GM23248 (cell line): Measurements from ENCODE around the gene ZNF697. TPM values are rescaled to one million over a fixed set of nuclear protein-coding genes. Genes with fewer than 3 reads are reported as not detected.

Experiments
- DNase-seq: peaks from one replicate; pipeline ENCODE4 v3.0.0-alpha.2; 2015
- H2AFZ ChIP-seq: fragments of 200-600 bp; sonication (generic); 2 replicates; pipeline ENCODE4 v1.6.1; 2016; ENCODE audit warnings: antibody characterized with exemption
- H3F3A ChIP-seq: fragments of 200-600 bp; sonication (generic); 2 replicates; pipeline ENCODE4 v1.6.1; 2016; ENCODE audit warnings: mild to moderate bottlenecking, antibody characterized with exemption, mixed run types; ENCODE audit not compliant: insufficient read depth
- H3K27ac ChIP-seq: fragments of 200-600 bp; sonication (generic); 2 replicates; pipeline ENCODE4 v1.5.1; 2016; ENCODE audit warnings: mild to moderate bottlenecking
- H3K27me3 ChIP-seq: fragments of 200-600 bp; sonication (generic); replicated peaks from 2 replicates; pipeline ENCODE4 v1.6.1; 2016; ENCODE audit warnings: mild to moderate bottlenecking; ENCODE audit not compliant: insufficient read depth
- H3K36me3 ChIP-seq: fragments of 200-600 bp; sonication (generic); 2 replicates; pipeline ENCODE4 v1.6.1; 2016; ENCODE audit warnings: low read depth, mild to moderate bottlenecking
- H3K4me1 ChIP-seq: fragments of 200-600 bp; sonication (generic); 2 replicates; pipeline ENCODE4 v1.6.1; 2016; ENCODE audit warnings: mild to moderate bottlenecking; ENCODE audit not compliant: insufficient read depth
- H3K4me2 ChIP-seq: fragments of 200-600 bp; sonication (generic); one replicate; pipeline ENCODE4 v1.6.1; 2016; ENCODE audit warnings: mild to moderate bottlenecking; ENCODE audit not compliant: unreplicated experiment
- H3K4me3 ChIP-seq: fragments of 200-600 bp; sonication (generic); 2 replicates; pipeline ENCODE4 v1.5.1; 2016; ENCODE audit warnings: mild to moderate bottlenecking
- H3K79me2 ChIP-seq: fragments of 200-600 bp; sonication (generic); 2 replicates; pipeline ENCODE4 v1.6.1; 2016; ENCODE audit warnings: mild to moderate bottlenecking; ENCODE audit not compliant: insufficient read depth
- H3K9ac ChIP-seq: fragments of 200-600 bp; sonication (generic); 2 replicates; pipeline ENCODE4 v1.6.1; 2016; ENCODE audit warnings: mild to moderate bottlenecking
- H3K9me2 ChIP-seq: fragments of 200-600 bp; sonication (generic); 2 replicates; pipeline ENCODE4 v1.6.1; 2016; ENCODE audit warnings: mixed run types, mild to moderate bottlenecking, moderate library complexity; ENCODE audit not compliant: insufficient read depth
- H3K9me3 ChIP-seq: fragments of 200-600 bp; sonication (generic); one replicate; pipeline ENCODE4 v1.6.1; 2017; ENCODE audit warnings: low read depth
- H4K20me1 ChIP-seq: fragments of 200-600 bp; sonication (generic); 2 replicates; pipeline ENCODE4 v1.6.0; 2016; ENCODE audit not compliant: insufficient read depth
- EZH2 ChIP-seq: fragments of 200-600 bp; sonication (generic); IDR thresholded peaks from 2 replicates; pipeline ENCODE4 v1.6.1; 2018; ENCODE audit warnings: antibody characterized with exemption, mild to moderate bottlenecking; ENCODE audit not compliant: insufficient read depth, poor library complexity, severe bottlenecking
- EZH2phosphoT487 ChIP-seq: fragments of 200-600 bp; sonication (generic); IDR thresholded peaks from 2 replicates; pipeline ENCODE4 v1.6.1; 2018; ENCODE audit warnings: antibody characterized with exemption, moderate library complexity, mild to moderate bottlenecking, low read depth; ENCODE audit not compliant: insufficient read depth
- WGBS, 2 experiments: methylation state at CpG; one replicate each; pipeline ENCODE4 v1.1.6; 2015 to 2017; ENCODE audit warnings: low lambda C conversion rate in 2 of 2, low coverage in 1 of 2; ENCODE audit errors: missing lambda C conversion rate in 2 of 2; 5-methylcytosine and 5-hydroxymethylcytosine counted together
- in situ Hi-C: fragments of 300-500 bp; cut with MboI; formaldehyde crosslinking; loops from 2 replicates; pipeline ENCODE4 v1.15.0; 2020
- polyA plus RNA-seq: library from polyadenylated mRNA; unstranded; fragments of >200 nt; fragmentation: Nextera tagmentation; extraction: Ambion mirVana; gene quantifications from 2 replicates; pipeline ENCODE4 v1.2.1, GENCODE V29; 2016
- total RNA-seq: library from RNA; depleted of rRNA; stranded (reverse); fragments of >200 nt; shearing (Covaris generic); gene quantifications from 2 replicates; pipeline ENCODE4 v1.2.3, GENCODE V29; 2014

The ZNF697 gene
- total and polyA plus RNA-seq, 2 experiments from 2014 or later, result 0.55 to 9.1 TPM

- 20 to 36% methylated on average over 8 to 15 of the region's 15 CpGs for WGBS, 2 experiments
- no peaks in the 10 kb centered on the region for H4K20me1 ChIP-seq
- H3K9ac ChIP-seq, result peak overlapping the region; percentile 92
- peak overlapping the region; percentile 86 for H3K27ac ChIP-seq
- TF ChIP-seq EZH2phosphoT487 (no peak), EZH2 (no peak)
- H3F3A ChIP-seq, result peaks cover 18% of the 10 kb centered on the region
- peaks cover 57% of the 10 kb centered on the region for H3K79me2 ChIP-seq
- H3K27me3 ChIP-seq, result no peaks in the 10 kb centered on the region
- H3K4me3 ChIP-seq, result peak overlapping the region; percentile 85
- peaks cover 22% of the 10 kb centered on the region for H3K4me1 ChIP-seq
- peak overlapping the region; percentile 95 for H3K4me2 ChIP-seq
- peak; percentile 83 for DNase-seq
- H3K36me3 ChIP-seq, result no peaks in the 10 kb centered on the region
- H3K9me2 ChIP-seq, result no peaks in the 10 kb centered on the region
- in situ Hi-C loops, result no loop called here
- H2AFZ ChIP-seq, result peak overlapping the region; percentile 91
- H3K9me3 ChIP-seq, result no peaks in the 10 kb centered on the region
Measured at GRCh38 chr1:119646521-119647227, 1.4 kb downstream of the ZNF697 start.

- Histone ChIP-seq H3F3A (peaks cover 12% of the 10 kb centered on the region), H3K4me2 (no peak overlapping the region), H3K4me3 (no peak overlapping the region), H3K27ac (no peak overlapping the region), H3K9me3 (no peaks in the 10 kb centered on the region), H3K9me2 (no peaks in the 10 kb centered on the region), H3K36me3 (no peaks in the 10 kb centered on the region), H3K79me2 (peaks cover 100% of the 10 kb centered on the region), H4K20me1 (no peaks in the 10 kb centered on the region), H2AFZ (no peak overlapping the region), H3K27me3 (no peaks in the 10 kb centered on the region), H3K4me1 (peaks cover 15% of the 10 kb centered on the region), H3K9ac (no peak overlapping the region)
- WGBS, 2 experiments, result 94 to 97% methylated on average over 1 of the region's 1 CpG
- DNase-seq, result no peak
- in situ Hi-C loops, result no loop called here
- TF ChIP-seq EZH2 (no peak), EZH2phosphoT487 (no peak)
Measured at GRCh38 chr1:119639109-119639508, 9.0 kb downstream of the ZNF697 start.

GRCh38 chr1:119637710-119638109, 10.4 kb downstream of the ZNF697 start:
- in situ Hi-C loops, result no loop called here
- Histone ChIP-seq H4K20me1 (no peaks in the 10 kb centered on the region), H3K9ac (no peak overlapping the region), H3K27me3 (no peaks in the 10 kb centered on the region), H3K4me2 (no peak overlapping the region), H3K27ac (no peak overlapping the region), H3F3A (peaks cover 12% of the 10 kb centered on the region), H3K79me2 (peaks cover 100% of the 10 kb centered on the region), H3K9me3 (no peaks in the 10 kb centered on the region), H3K36me3 (no peaks in the 10 kb centered on the region), H3K9me2 (no peaks in the 10 kb centered on the region), H2AFZ (no peak overlapping the region), H3K4me1 (peaks cover 15% of the 10 kb centered on the region), H3K4me3 (no peak overlapping the region)
- no peak for TF ChIP-seq EZH2
- TF ChIP-seq EZH2phosphoT487, result no peak
- WGBS, 2 experiments, result 49 to 64% methylated on average over 1 of the region's 1 CpG
- no peak for DNase-seq

- Histone ChIP-seq H3F3A (peaks cover 16% of the 10 kb centered on the region), H3K27ac (peak overlapping the region; percentile 90), H3K9ac (peak overlapping the region; percentile 65), H3K79me2 (peaks cover 100% of the 10 kb centered on the region), H3K4me1 (peaks cover 22% of the 10 kb centered on the region), H3K9me3 (no peaks in the 10 kb centered on the region), H3K4me3 (no peak overlapping the region), H3K9me2 (no peaks in the 10 kb centered on the region), H3K36me3 (no peaks in the 10 kb centered on the region), H2AFZ (no peak overlapping the region), H3K4me2 (peak overlapping the region; percentile 20), H3K27me3 (no peaks in the 10 kb centered on the region), H4K20me1 (no peaks in the 10 kb centered on the region)
- DNase-seq, result no peak
- WGBS, 2 experiments, result 95 to 96% methylated on average over 4 of the region's 4 CpGs
- in situ Hi-C loops, result no loop called here
- no peak for TF ChIP-seq EZH2phosphoT487
- TF ChIP-seq EZH2, result no peak
Measured at GRCh38 chr1:119636491-119637089, 11.5 kb downstream of the ZNF697 start.
